Anterior cingulate cortex (tissue), 58 donors: ENCODE measurements around the gene TMEM217.

Experiments
- DNase-seq, 58 donors: peaks; one replicate each; lab custom pipeline; 2025; lab: John Stamatoyannopoulos, UW

TMEM217 gene

DNA sequence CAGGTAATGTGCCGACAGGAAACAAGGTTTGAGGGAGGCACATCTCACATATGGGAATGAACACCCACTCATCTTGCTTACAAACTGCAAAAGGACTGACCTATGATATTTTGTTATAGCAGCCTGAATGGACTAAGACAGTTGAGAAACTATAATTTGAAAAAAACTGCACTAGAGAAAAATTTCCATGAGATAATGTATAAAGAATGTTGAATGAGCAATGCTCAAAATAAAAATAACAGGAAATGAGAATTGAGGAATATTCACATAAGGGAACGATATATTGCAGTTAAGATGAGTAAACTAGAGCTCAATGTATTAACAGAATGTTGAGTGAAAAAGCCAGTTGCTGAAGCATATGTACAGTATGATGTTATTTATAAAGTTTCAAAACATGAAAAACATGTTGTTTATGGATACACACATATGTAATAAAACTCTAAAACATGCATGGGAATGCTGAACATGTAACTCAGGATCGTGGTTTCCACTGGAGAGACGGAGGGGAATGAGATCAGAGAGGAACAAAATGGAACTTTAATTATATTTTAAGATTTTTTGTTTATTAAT lies 6.6 kb downstream of the TMEM217 start:
- no peak for DNase-seq

DNA sequence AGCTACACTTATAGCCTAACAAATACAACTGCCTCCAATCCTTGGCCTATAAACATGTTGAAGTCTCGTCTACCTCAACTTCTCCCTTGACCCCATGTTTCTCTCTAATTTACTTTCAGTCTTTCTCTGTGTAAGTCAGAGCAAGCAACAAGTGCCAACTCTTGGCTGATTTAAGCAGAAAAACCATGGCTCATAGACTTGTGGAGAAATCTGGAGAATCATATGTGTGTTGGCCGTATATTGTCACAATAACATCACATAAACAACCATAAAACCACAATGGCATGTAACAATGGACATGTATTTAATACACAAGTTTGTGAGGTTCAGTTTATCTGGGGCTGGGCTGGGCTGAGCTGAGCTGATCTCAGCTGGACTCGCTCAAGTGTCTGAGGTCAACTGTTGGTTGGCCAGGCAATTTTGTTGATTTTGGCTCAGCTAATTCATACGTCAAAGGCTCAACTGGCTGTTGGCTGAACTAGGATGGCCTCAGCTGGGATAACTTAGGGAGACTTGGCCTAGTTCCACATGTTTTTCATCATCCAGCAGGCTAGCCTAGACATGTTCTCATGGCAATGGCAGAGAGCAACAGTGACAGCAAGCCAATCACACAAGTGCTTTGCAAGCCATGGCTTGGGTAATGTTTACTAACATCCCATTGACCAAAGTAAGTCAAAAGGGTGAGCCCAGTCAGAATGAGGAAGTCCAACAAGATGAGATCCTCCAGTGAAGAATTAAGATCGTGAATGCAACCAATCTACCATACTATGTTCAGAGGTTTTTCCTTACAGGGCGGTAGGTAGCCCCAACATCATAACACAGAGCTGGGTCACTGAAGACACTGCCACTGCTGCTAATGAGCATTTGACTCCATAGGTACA lies 13.3 kb downstream of the TMEM217 start:
- DNase-seq = peak in 14 of 58 donors; percentile 1 to 47 (median 16)

DNA sequence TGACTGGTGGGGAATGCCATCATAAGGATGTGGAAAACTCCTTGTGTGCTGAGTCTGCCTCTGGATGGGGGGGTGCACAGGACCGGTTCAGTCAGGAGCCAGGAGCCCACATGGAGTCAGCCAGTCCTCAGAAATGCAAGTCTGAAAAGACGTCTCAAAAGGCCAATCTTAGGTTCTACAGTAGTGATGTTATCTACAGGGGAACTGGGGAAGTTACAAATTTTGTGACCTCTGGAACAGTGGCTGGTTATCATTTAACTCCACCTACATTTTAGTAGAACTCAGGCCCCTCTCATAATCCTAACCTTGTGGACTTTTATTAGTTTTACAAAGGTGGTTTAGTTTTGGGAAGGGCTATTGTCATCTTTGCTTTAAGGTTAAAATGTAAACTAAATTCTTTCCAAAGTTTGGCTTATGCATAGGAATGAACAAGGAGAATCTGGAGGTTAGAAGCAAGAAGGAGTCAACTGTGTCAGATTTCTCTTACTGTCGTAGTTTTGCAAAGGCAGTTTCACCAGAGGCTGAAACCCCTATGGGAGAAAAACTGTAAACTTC lies 14.1 kb downstream of the TMEM217 start:
- no peak for DNase-seq

DNA sequence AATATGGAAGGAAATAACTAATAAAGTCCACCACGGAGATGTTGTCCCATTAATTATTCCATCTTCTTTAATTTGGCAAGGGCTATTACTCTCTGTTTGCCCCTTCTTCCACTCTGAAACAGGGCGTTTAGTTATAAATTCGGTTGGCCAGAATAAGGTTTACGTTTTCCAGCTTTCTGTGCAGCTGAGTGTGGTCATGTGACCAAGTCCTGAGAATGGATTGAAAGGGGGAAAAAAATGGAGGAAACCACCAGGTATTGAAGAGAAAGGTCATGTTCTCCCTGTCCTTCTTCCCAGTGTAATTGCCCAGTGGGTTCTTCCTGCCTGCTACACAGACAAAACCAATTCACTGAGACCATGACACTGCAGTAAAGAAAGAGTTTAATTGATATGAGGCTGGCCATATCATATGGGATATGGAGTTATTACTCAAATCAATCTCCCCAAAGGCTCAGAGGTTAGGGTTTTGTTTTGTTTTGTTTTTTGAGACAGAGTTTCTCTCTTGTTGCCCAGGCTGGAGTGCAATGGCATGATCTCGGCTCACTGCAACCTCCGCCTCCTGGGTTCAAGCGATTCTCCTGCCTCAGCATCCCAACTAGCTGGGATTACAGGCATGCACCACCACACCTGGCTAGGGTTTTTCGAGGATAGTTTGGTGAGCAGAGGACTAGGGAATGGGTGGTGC lies 14.7 kb downstream of the TMEM217 start:
- DNase-seq = no peak

DNA sequence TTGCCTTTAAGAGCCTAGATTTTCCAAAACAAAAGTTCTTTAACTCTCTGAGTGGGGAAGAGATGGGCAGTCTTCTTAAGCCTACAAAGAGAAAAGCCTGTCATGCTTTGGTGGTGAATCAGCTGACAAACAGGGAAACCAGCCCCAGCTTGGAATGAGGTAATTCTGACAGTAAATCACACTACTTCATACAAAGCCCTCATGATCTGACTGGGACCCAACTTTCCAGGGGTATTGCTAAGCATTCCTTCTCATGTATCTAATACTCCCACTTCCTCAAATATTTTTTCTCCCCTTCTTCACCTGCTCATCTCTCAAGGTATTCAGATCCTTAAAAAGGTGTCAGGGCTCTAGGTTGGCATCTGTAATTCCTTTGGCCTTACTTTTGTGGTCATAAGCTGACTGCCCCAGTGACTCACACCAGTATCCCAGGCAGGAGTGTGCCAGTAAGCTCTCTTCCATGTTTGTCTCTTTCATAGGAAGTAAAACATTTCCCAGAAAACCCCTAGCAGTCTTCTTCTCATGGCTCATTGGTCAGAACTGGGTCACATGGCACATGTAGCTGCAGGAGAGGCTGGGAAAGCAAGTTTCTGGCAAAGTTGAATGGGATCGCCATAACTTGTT lies 15.4 kb downstream of the TMEM217 start:
- DNase-seq = no peak

DNA sequence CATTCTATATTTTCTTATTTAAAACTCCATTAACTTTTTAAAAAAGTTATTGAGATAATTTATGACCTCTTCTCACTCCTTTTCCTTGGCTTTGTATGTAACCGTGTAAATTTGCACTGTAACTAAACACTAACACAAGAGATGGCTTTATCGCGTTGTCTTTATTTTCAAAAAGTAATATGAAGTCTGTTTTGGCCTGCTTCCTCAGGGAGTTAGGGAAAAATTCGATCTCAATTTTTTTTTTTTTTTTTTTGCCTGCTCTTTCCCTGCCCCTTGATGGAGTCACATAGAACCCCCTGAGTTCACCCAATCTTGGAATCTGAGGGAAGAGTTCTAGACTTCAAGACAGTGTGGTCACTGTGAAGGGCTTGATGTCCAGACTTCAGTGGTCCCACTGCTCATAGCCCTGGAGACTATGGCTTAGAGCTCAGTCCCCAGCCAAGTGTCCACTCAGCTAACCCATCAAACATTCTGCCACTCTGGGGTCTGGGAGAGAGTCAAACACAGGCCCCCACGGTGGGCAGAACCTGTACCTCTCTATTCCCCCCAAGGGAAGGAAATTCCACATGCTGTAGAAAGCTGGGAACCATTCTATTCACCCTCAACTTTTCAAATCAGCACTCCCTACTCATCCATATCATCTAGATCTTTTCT lies 16.0 kb downstream of the TMEM217 start:
- no peak for DNase-seq

DNA sequence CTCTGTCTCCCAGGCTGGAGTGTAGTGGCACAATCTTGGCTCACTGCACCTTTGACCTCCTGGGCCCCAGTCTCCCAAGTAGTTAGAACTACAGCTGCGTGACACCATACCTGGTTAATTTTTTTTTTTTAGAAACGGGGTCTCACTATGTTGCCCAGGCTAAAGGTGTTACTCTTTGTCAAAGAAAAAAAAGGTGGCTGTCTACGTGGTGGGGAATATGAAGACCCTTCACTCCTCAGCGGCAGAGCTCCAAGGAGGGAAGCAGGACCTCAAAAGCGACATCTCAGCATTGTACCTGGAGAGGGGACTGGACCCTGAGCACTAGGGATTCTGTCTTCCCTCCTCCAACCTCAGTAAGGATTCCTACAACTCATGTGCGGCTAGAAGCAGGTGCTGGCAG lies 16.8 kb downstream of the TMEM217 start:
- no peak for DNase-seq

DNA sequence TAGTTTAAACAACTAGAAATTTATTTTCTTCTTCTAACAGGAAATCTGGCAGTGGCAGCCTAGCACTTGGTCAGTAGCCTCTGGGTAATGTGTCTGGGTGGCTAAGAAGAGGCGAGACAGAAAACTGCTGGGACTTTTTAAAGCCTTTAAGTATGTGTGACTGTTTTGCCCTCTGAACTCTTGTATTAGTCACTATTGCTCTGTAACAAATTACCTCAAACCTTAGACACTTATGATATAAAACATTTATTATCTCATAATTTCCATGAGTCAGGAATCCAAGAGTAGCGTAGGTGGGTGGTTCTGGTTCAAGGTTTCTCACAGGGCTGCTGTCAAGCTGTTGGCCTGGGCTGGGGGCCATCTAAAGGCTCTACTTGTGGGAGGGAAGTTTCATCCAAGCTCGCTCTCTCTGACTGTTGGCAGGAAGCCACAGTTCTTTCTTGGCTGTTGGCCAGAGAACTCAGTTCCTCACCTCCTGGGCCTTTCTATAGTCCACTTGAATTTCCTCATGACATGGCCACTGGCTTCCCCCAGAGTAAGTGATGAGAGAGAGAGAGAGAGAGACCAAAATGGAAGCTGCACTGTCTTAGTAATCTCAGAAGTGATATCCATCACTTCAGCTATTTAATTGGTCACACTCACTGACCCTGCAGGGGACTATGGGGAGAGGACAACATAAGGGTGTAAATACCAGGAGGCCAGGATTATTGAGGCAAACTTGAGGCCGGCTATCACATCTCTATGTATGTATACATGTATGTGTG lies 17.8 kb downstream of the TMEM217 start:
- peak in 47 of 58 donors; percentile 2 to 75 (median 33) for DNase-seq

DNA sequence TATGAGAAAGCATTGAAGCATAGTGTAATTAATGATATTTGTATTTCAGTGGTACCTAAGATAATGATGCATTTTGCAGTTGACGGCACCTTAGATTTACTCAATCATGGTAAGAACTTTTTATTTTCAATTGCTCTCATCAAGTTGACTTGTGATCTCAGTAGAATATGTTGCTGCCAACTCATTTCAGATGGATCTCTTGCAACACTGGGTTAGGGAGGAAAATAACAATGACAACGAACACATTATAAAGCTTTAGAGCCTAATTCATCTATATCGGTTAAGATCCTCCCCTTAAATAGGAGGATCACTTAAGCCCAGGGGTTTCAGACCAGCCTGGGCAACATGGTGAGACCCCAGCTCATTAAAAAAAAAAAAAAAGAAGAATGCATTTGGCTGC lies 18.4 kb downstream of the TMEM217 start:
- DNase-seq = no peak

DNA sequence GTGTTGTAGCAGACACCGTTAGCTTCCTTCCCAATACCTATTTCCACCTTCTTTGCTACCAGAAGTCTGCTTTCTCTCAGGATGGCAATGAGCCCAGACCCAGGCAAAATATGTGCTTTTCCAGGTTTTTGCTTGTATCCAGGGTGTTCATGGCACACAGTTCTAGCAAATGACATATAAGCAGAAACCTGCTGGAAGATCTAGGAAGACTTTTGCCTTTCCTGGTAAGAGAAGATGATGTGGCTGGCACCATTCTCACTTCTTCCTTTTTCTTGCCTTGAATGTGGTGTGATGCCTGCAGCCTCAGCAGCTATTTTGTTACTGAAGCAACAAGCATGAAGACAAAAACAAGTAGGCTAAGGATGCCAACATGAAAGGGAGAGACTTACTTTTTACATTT lies 19.6 kb downstream of the TMEM217 start:
- peak in 8 of 58 donors; percentile 0 to 53 (median 9) for DNase-seq

DNA sequence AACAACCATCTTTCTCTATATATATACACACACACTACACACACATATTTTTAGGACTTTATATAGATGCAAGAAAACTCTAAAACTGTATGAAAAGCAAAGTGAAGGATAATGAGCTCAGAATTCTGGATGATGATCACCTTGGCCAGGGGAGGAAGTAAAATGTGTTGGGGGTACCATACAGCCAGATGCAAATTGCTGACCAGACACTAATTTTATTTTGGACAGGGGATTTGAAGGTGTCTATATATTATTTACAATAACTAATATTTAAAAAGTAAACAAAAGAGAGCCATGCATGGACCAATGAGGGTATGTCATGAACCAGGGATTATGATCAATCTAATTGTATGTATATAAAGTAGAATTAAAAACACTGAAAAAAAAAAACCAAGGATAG lies 20.2 kb downstream of the TMEM217 start:
- DNase-seq = no peak

DNA sequence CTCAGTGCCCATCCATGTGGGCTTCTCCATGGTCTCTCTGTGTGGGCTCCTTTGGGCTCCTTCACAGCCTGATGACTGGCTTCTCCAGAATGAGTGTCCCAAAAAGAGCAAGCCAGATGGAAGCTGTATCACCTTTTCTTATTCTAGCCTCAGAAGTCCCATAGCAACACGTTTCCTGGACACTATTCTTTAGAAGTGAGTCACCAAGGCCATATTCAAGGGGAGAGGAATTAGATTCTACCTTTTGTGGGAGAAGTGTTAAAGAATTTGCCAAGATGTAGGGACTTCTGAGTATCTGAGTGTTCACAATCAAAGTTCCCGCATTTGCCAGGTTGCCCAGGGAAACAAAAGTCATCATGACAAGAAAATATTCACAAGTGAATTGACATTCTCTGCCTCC lies 21.0 kb downstream of the TMEM217 start:
- DNase-seq = peak in 2 of 58 donors; percentile 13 to 22

DNA sequence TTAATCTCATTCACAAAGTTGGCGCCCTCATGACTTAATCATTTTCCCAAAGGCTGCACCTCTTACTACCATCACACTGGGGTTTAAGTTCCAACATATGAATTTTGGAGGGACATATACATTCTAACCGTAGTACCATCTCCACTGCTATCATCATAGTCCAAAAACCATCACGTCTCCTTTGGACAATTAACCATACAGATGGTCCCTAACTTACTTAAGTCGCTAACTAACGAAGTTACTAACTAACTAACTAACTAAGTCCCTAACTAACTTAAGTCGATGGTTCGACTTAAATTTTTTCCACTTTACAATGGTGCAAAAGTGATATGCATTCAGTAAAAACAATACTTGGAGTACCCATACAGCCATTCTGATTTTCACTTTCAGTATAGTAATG lies 24.4 kb downstream of the TMEM217 start:
- DNase-seq = no peak

DNA sequence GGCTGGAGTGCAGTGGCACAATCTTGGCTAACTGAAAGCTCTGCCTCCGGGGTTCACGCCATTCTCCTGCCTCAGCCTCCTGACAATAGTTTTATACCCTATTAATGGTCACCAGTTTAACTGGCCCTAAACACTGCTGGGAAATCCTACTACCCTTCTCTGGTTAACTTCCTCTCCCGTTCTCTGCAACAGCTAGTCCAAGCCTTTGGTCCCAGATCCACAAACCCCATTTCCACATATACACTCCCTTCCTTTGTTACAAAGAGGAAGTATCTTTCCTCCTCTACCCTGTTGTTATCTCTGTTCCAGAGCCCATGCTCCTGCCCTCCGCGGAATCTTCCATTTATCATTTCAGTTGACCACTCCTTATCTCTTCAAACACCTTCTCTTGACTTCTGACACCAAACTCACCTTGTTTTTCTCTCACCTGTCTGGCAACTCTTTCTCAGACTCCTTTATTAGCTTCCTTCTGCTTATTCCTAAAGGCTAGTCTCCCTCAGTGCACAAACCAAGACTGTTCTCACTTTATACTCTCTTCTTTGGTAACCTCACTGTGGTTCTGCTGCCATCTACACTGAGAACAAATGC lies 25.4 kb downstream of the TMEM217 start:
- DNase-seq = no peak

DNA sequence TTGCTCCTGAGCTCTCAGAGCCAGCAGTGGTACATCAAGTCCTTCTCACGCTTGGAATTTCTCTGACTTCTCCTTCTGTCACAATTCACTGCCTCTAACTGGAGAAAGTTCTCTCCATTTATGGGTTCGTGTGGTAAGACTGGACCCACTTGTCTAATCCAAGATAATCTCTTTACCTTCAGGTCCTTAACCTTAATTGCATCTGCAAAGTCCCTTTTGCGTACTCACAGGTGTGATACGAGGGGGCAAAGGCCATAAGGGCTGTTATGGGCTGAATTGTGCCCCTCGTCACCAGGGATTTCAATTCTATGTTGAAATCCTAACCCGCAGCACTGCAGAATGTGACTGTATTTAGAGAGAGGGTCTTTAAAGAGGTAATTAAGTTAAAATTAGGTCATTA lies 27.8 kb downstream of the TMEM217 start:
- DNase-seq = no peak

DNA sequence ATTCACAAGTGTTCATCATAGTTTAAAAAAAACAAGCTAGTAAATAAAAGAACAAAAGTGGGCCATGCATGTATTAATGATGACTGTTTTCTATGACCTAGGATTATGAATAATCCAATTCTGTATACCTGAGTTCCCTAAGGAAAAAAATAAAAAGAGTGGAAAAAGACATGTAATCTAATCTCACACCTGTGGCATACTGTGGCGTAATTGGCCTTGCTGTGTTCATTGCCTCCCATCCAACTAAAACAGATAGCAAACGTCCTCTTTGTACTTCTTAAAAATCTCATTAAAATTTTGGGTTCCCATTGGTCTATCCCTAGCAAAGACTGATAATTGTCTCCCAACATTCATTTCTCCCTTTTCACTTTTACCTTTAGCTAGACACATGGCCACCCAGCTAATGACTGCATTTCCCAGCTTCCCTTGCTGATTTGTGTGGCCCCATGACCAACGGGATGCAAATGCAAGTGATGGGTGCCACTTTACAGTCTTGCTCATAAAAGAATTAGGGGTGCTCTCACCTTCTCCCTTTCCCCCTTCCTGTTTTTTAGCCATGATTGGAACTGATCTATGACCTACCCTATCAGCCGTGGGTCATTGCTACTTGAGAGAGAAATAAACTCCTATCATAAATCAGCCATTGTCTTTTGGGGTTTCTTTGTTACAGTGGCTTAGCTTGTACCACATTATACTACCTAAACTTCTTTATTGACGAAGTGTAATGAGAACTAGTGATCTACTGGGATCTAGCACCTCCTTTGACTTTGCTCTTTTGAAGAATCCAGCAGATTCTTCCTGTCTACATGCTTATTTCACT lies 32.4 kb downstream of the TMEM217 start:
- no peak for DNase-seq

DNA sequence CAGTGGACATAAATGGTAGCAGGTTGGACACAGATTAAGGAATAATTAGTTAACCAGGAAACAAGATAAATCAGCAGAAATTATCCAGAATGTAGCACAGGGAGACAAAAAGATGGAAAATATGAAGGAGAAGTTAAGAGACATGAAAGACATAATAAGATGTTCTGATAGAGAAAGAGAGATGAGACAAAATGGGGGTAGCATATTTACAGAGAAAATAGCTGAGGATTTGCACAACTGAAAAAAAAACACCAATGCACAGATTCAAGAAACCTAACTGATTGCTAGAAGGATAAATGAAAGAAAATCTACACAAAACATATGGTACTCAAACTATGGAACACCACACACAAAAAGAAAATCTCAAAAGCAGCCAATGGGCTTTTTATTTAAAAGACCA lies 35.0 kb downstream of the TMEM217 start:
- DNase-seq = no peak
